H1 (cell line): Measurements from ENCODE around the gene NOD2. TPM values are rescaled to one million over a fixed set of nuclear protein-coding genes. Genes with fewer than 3 reads are reported as not detected.

Source experiments
- CTCF ChIA-PET: fragments of 300-600 bp; sonication (Branson Sonifier 250); formaldehyde crosslinking; loops from one replicate; lab custom pipeline; 2021; ENCODE audit not compliant: partially characterized antibody; lab: Charles Lee
- POLR2A ChIA-PET: fragments of 300-600 bp; sonication (Branson Sonifier 250); formaldehyde crosslinking; loops from one replicate; lab custom pipeline; 2021; ENCODE audit warnings: inconsistent platforms; ENCODE audit not compliant: partially characterized antibody; lab: Charles Lee
- DNase-seq, 2 experiments: peaks; one replicate each; pipeline versions ENCODE4 v3.0.0 to v3.0.0-alpha.2; 2010 to 2022; ENCODE audit warnings: low spot score in 2 of 2, low read depth in 1 of 2, mixed read lengths in 1 of 2
- FAIRE-seq: peaks from 2 replicates; lab custom pipeline; 2011; peaks lifted over from hg19 to GRCh38; lab: Jason Lieb, UNC
- H2AFZ ChIP-seq: 2 replicates; pipeline ENCODE4 v1.8.1; 2012; ENCODE audit warnings: low read length, inconsistent platforms
- H2AK5ac ChIP-seq: 2 replicates; pipeline ENCODE4 v1.6.1; 2013; ENCODE audit warnings: low read depth, low read length
- H2BK120ac ChIP-seq: replicated peaks from 2 replicates; pipeline ENCODE3; 2013; ENCODE audit warnings: low read depth, low read length, inconsistent platforms
- H2BK12ac ChIP-seq: 2 replicates; pipeline ENCODE4 v1.6.1; 2013; ENCODE audit warnings: low read depth, low read length
- H2BK15ac ChIP-seq: 2 replicates; pipeline ENCODE4 v1.6.1; 2013; ENCODE audit warnings: low read length
- H2BK20ac ChIP-seq: 2 replicates; pipeline ENCODE4 v1.6.1; 2013; ENCODE audit warnings: low read length
- H2BK5ac ChIP-seq: 2 replicates; pipeline ENCODE4 v1.6.1; 2013; ENCODE audit warnings: low read depth, low read length
- H3K14ac ChIP-seq: 2 replicates; pipeline ENCODE4 v1.6.1; 2013; ENCODE audit warnings: inconsistent platforms; ENCODE audit not compliant: insufficient read length
- H3K18ac ChIP-seq: 2 replicates; pipeline ENCODE4 v1.6.1; 2013; ENCODE audit warnings: low read length; ENCODE audit errors: extremely low read depth
- H3K23ac ChIP-seq: 2 replicates; pipeline ENCODE4 v1.6.1; 2013; ENCODE audit warnings: inconsistent platforms; ENCODE audit not compliant: insufficient read length
- H3K23me2 ChIP-seq: 2 replicates; pipeline ENCODE4 v1.6.1; 2013; ENCODE audit warnings: low read depth, low read length
- H3K27ac ChIP-seq: 2 replicates; pipeline ENCODE4 v1.6.1; 2011; ENCODE audit warnings: low read depth, low read length, inconsistent platforms
- H3K27me3 ChIP-seq, 4 experiments: replicated peaks in 1 of 4; 1 replicate in 1 of 4; 2 replicates in 3 of 4; pipeline versions ENCODE4 v1.6.1 to v1.8.1; 2011 to 2013; ENCODE audit warnings: low read length in 3 of 4, mild to moderate bottlenecking in 3 of 4, inconsistent platforms in 2 of 4, mixed read lengths in 2 of 4, moderate library complexity in 1 of 4; ENCODE audit not compliant: control insufficient read depth in 3 of 4, insufficient read depth in 3 of 4; ENCODE audit errors: extremely low read depth in 1 of 4
- H3K36me3 ChIP-seq, 4 experiments: 2 replicates each; pipeline versions ENCODE4 v1.6.1 to v1.8.1; 2011 to 2013; ENCODE audit warnings: mild to moderate bottlenecking in 4 of 4, low read length in 3 of 4, moderate library complexity in 2 of 4, control low read depth in 1 of 4, inconsistent platforms in 1 of 4; ENCODE audit not compliant: insufficient read depth in 4 of 4, control insufficient read depth in 2 of 4
- H3K4ac ChIP-seq: replicated peaks from 2 replicates; pipeline ENCODE3; 2013; ENCODE audit warnings: low read length, low read depth, mixed read lengths, inconsistent platforms; ENCODE audit not compliant: insufficient read length
- H3K4me1 ChIP-seq, 4 experiments: replicated peaks in 1 of 4; 1 replicate in 1 of 4; 2 replicates in 3 of 4; pipeline versions ENCODE4 v1.6.1 to v1.8.1; 2011 to 2013; ENCODE audit warnings: low read length in 3 of 4, inconsistent platforms in 2 of 4, mixed read lengths in 1 of 4; ENCODE audit not compliant: insufficient read depth in 4 of 4, control insufficient read depth in 3 of 4
- H3K4me2 ChIP-seq, 2 experiments: 2 replicates each; pipeline versions ENCODE4 v1.6.1 to v1.8.1; 2011 to 2013; ENCODE audit warnings: low read depth in 2 of 2, low read length in 2 of 2, control low read depth in 1 of 2, inconsistent platforms in 1 of 2, mild to moderate bottlenecking in 1 of 2; ENCODE audit not compliant: insufficient read depth in 1 of 2
- H3K4me3 ChIP-seq, 4 experiments: fragments of 200-600, 300-600 bp in 1 of 4; sonication (generic), shearing (Covaris generic), sonication (Bioruptor Twin) in 1 of 4; 2 replicates each; pipeline versions ENCODE4 v1.5.1 to v1.8.1; 2011 to 2016; ENCODE audit warnings: low read length in 4 of 4, low read depth in 3 of 4, control low read depth in 2 of 4, inconsistent platforms in 2 of 4, mild to moderate bottlenecking in 2 of 4, mixed read lengths in 1 of 4, moderate library complexity in 1 of 4; ENCODE audit not compliant: insufficient read depth in 2 of 4; ENCODE audit errors: extremely low read depth in 1 of 4
- H3K56ac ChIP-seq: replicated peaks from 2 replicates; pipeline ENCODE3; 2013; ENCODE audit warnings: low read depth, mild to moderate bottlenecking, mixed read lengths, low read length, inconsistent platforms; ENCODE audit not compliant: insufficient read length
- H3K79me1 ChIP-seq: 2 replicates; pipeline ENCODE4 v1.6.1; 2013; ENCODE audit warnings: low read depth, low read length, control low read depth
- H3K79me2 ChIP-seq, 2 experiments: 2 replicates each; pipeline versions ENCODE4 v1.6.1 to v1.8.1; 2012 to 2013; ENCODE audit warnings: low read length in 2 of 2, mild to moderate bottlenecking in 2 of 2, inconsistent platforms in 1 of 2; ENCODE audit not compliant: insufficient read depth in 2 of 2, control insufficient read depth in 1 of 2
- H3K9ac ChIP-seq, 4 experiments: replicated peaks in 1 of 4; 1 replicate in 1 of 4; 2 replicates in 3 of 4; pipeline versions ENCODE4 v1.6.1 to v1.8.1; 2011 to 2013; ENCODE audit warnings: low read depth in 3 of 4, low read length in 3 of 4, control low read depth in 2 of 4, mild to moderate bottlenecking in 2 of 4, moderate library complexity in 2 of 4, inconsistent platforms in 1 of 4; ENCODE audit errors: extremely low read depth in 1 of 4
- H3K9me3 ChIP-seq, 2 experiments: 2 replicates each; pipeline versions ENCODE4 v1.6.1 to v1.8.1; 2012 to 2013; ENCODE audit warnings: mild to moderate bottlenecking in 2 of 2, moderate library complexity in 2 of 2, control low read depth in 1 of 2, inconsistent platforms in 1 of 2, low read depth in 1 of 2, low read length in 1 of 2, mixed read lengths in 1 of 2; ENCODE audit not compliant: insufficient read depth in 2 of 2
- H4K20me1 ChIP-seq, 2 experiments: replicated peaks in 1 of 2; 2 replicates each; pipeline versions ENCODE3 to v1.8.1; 2011 to 2013; ENCODE audit warnings: inconsistent platforms in 2 of 2, low read length in 2 of 2, mild to moderate bottlenecking in 1 of 2; ENCODE audit not compliant: insufficient read depth in 2 of 2, control insufficient read depth in 1 of 2
- H4K5ac ChIP-seq: 2 replicates; pipeline ENCODE4 v1.6.1; 2013; ENCODE audit warnings: low read length, low read depth, mixed read lengths, inconsistent platforms; ENCODE audit not compliant: insufficient read length
- H4K8ac ChIP-seq: 2 replicates; pipeline ENCODE4 v1.8.0; 2013; ENCODE audit warnings: mild to moderate bottlenecking, moderate library complexity, low read length, inconsistent platforms; ENCODE audit not compliant: insufficient read depth; ENCODE audit errors: extremely low read depth
- H4K91ac ChIP-seq: replicated peaks from 2 replicates; pipeline ENCODE3; 2013; ENCODE audit warnings: low read length, mixed read lengths, inconsistent platforms; ENCODE audit not compliant: insufficient read length
- CEBPB ChIP-seq: IDR thresholded peaks from 2 replicates; pipeline ENCODE4 v1.6.1; 2012; ENCODE audit warnings: low read depth, low read length
- CHD1 ChIP-seq: IDR thresholded peaks from 2 replicates; pipeline ENCODE4 v1.6.1; 2012; ENCODE audit warnings: low read depth, low read length, improper control_type of control experiment
- HDAC6 ChIP-seq: IDR thresholded peaks from one replicate; pipeline ENCODE4 v1.7.1; 2012; ENCODE audit warnings: low read depth, mild to moderate bottlenecking, inconsistent platforms, low read length, moderate library complexity
- POU5F1 ChIP-seq: IDR thresholded peaks from 2 replicates; pipeline ENCODE4 v1.6.1; 2011; ENCODE audit warnings: low read depth, mild to moderate bottlenecking, low read length, moderate library complexity
- RFX5 ChIP-seq: IDR thresholded peaks from 2 replicates; pipeline ENCODE4 v1.6.1; 2011; ENCODE audit warnings: low read depth, low read length, improper control_type of control experiment, borderline replicate concordance
- SIX5 ChIP-seq: IDR thresholded peaks from 2 replicates; pipeline ENCODE4 v1.6.1; 2011; ENCODE audit warnings: mild to moderate bottlenecking, low read depth, low read length
- USF2 ChIP-seq: IDR thresholded peaks from 2 replicates; pipeline ENCODE4 v1.6.1; 2011; ENCODE audit warnings: low read length, improper control_type of control experiment
- WGBS, 2 experiments: shearing (Covaris generic) in 1 of 2; methylation state at CpG; one replicate each; pipeline versions ENCODE4 v1.1.6 to v1.1.7; 2013 to 2015; ENCODE audit warnings: low lambda C conversion rate in 2 of 2, mixed read lengths in 2 of 2, inconsistent platforms in 1 of 2, low coverage in 1 of 2, missing lambda C conversion rate in 1 of 2; ENCODE audit not compliant: insufficient replicate concordance in 2 of 2, insufficient coverage in 1 of 2, insufficient read length in 1 of 2; ENCODE audit errors: extremely low coverage in 1 of 2, missing lambda C conversion rate in 1 of 2; 5-methylcytosine and 5-hydroxymethylcytosine counted together
- polyA plus RNA-seq, 7 experiments: library from polyadenylated mRNA; depleted of rRNA in 3 of 7; stranded (reverse) in 5 of 7; unstranded in 2 of 7; fragments of >200 nt in 5 of 7; fragments of 200-250 nt in 2 of 7; gene quantifications; 1 replicate in 5 of 7; 2 replicates in 1 of 7; 4 replicates in 1 of 7; pipeline versions ENCODE4 v1.2.1 to v1.2.3, GENCODE V29; 2011 to 2013; ENCODE audit warnings: missing spikeins in 2 of 7, mixed read lengths in 2 of 7
- total RNA-seq: library from RNA; stranded (reverse); fragmentation: NEBNext Ultra II Directional; extraction: Animal tissue kit (Norgen Biotek cat#: 25700); gene quantifications from 2 replicates; pipeline ENCODE4 v1.2.1, GENCODE V29; 2021

The NOD2 gene
- total and polyA plus RNA-seq, 2 of the 8 experiments (the other 6 are each of a cell fraction or from before 2014, with no cell fraction given), result 0.37 to 0.42 TPM

GRCh38 chr16:50646345-50646744, 47.1 kb upstream of the NOD2 start:
- CTCF ChIA-PET, result interaction anchor here (0.7 to 1.9 kb wide), 6 partner anchors 19 to 106 kb away, joined by 3 to 6 read pairs (median 4); no protein-coding TSS in a partner anchor
- Histone ChIP-seq H3K14ac (no peak overlapping the region), H2BK5ac (no peak overlapping the region), H4K20me1 (no peaks in the 10 kb centered on the region), H2BK12ac (no peak overlapping the region), H4K5ac (no peak overlapping the region), H3K23me2 (no peaks in the 10 kb centered on the region), H2AFZ (no peak overlapping the region), H2AK5ac (no peak overlapping the region), H3K4ac (no peak overlapping the region), H3K4me1 (peaks cover 0 to 5% (median 0%) of the 10 kb centered on the region in 4 experiments; a peak in 2 of 7 replicates)
- no peak for FAIRE-seq
- no peak for DNase-seq
- TF ChIP-seq CEBPB (no peak), SIX5 (no peak), RFX5 (no peak), HDAC6 (no peak), CHD1 (no peak), USF2 (no peak), POU5F1 (no peak)
- TF ChIP-seq, all 59 proteins: peak for 0
- no peaks in the 10 kb centered on the region for H3K9me3 ChIP-seq
- H3K79me1 ChIP-seq, result no peaks in the 10 kb centered on the region
- H4K8ac ChIP-seq, result peak overlapping the region; percentile 31; the same call in 1 of the 2 replicates
- H2BK15ac ChIP-seq, result no peak overlapping the region
- H3K4me3 ChIP-seq, result no peak overlapping the region
- H3K4me2 ChIP-seq, result no peak overlapping the region
- no peak overlapping the region for H3K18ac ChIP-seq
- no peak overlapping the region for H4K91ac ChIP-seq
- H3K27ac ChIP-seq, result no peak overlapping the region
- no peak overlapping the region for H2BK20ac ChIP-seq
- H3K23ac ChIP-seq, result no peak overlapping the region
- peaks cover 0 to 2% (median 0%) of the 10 kb centered on the region in 4 experiments; a peak in 2 of 7 replicates for H3K27me3 ChIP-seq
- 85% methylated on average over 5 of the region's 8 CpGs; no CpG with 5 or more reads in 1 of the 2 experiments for WGBS, 2 experiments
- no peaks in the 10 kb centered on the region for H3K79me2 ChIP-seq
- H2BK120ac ChIP-seq, result no peak overlapping the region
- POLR2A ChIA-PET, result no interaction called here
- H3K56ac ChIP-seq, result no peak overlapping the region
- no peaks in the 10 kb centered on the region for H3K36me3 ChIP-seq
- H3K9ac ChIP-seq, result no peak overlapping the region; a peak in 1 of 7 replicates
